ENCODE results near the gene ALDH8A1.

Gene ALDH8A1

GRCh38 chr6:134925800-134926199, 24.1 kb downstream of the ALDH8A1 start:
- no peak overlapping the region for H3K23ac ChIP-seq (ENCODE audit: low read depth, low read length, poor library complexity)
- DNase-seq (ENCODE audit: low spot score): no peak
- H3K79me1 ChIP-seq (ENCODE audit: low read depth, low read length): no peaks in the 10 kb centered on the region
- no peak overlapping the region for H3K4ac ChIP-seq (ENCODE audit: low read length)
- peaks cover 0 to 2% of the 10 kb centered on the region in 2 donors for H3K4me1 ChIP-seq (ENCODE audit: control insufficient read depth in 2 of 2, insufficient read depth in 1 of 2, low read depth in 1 of 2, low read length in 2 of 2)
- no peak overlapping the region for H3K4me3 ChIP-seq (ENCODE audit: low read length in 2 of 2)
- no peak overlapping the region for H2BK12ac ChIP-seq (ENCODE audit: low read length)
- H3K18ac ChIP-seq (ENCODE audit: low read length): no peak overlapping the region
- H3K27ac ChIP-seq (replicated peaks; ENCODE audit: low read length): no peak overlapping the region
- H3K9me3 ChIP-seq (replicated peaks in 1 of 2; ENCODE audit: control insufficient read depth in 2 of 2, insufficient read depth in 1 of 2, low read depth in 1 of 2, low read length in 2 of 2): no peaks in the 10 kb centered on the region
- no peak overlapping the region for H2AFZ ChIP-seq (ENCODE audit: low read length)
- no peak overlapping the region for H2BK120ac ChIP-seq (ENCODE audit: low read depth, low read length)
- H2BK5ac ChIP-seq (ENCODE audit: low read length): no peak overlapping the region
- no peak overlapping the region for H2BK15ac ChIP-seq (ENCODE audit: low read length)
- no peaks in the 10 kb centered on the region for H3K27me3 ChIP-seq (ENCODE audit: control insufficient read depth in 3 of 3, insufficient read depth in 3 of 3, low read depth in 1 of 3, low read length in 3 of 3)
- H3K36me3 ChIP-seq (replicated peaks in 1 of 2; ENCODE audit: control insufficient read depth in 2 of 2, insufficient read depth in 2 of 2, low read length in 2 of 2): no peaks in the 10 kb centered on the region
- H3K14ac ChIP-seq (ENCODE audit: low read length): no peak overlapping the region
- H4K91ac ChIP-seq (ENCODE audit: low read depth, low read length, poor library complexity): no peak overlapping the region
- no CpG with 5 or more reads among the region's 3 CpGs for WGBS, 2 donors (ENCODE audit: extremely low coverage in 2 of 2, insufficient read length in 2 of 2, insufficient replicate concordance in 1 of 2)
- H4K8ac ChIP-seq (ENCODE audit: low read depth, low read length): no peak overlapping the region
- H3K9ac ChIP-seq (ENCODE audit: low read depth, low read length, poor library complexity): no peak overlapping the region
- H3K4me2 ChIP-seq (ENCODE audit: insufficient read depth, low read length, poor library complexity, severe bottlenecking): no peak overlapping the region
- no peak overlapping the region for H2AK5ac ChIP-seq (ENCODE audit: low read depth, low read length)

- Histone ChIP-seq H4K8ac (ENCODE audit: low read depth, low read length) (no peak overlapping the region), H4K91ac (ENCODE audit: low read depth, low read length, poor library complexity) (no peak overlapping the region), H3K23ac (ENCODE audit: low read depth, low read length, poor library complexity) (no peak overlapping the region), H3K14ac (ENCODE audit: low read length) (no peak overlapping the region), H3K36me3 (replicated peaks in 1 of 2; ENCODE audit: control insufficient read depth in 2 of 2, insufficient read depth in 2 of 2, low read length in 2 of 2) (no peaks in the 10 kb centered on the region), H3K27me3 (ENCODE audit: control insufficient read depth in 3 of 3, insufficient read depth in 3 of 3, low read depth in 1 of 3, low read length in 3 of 3) (no peaks in the 10 kb centered on the region), H2BK15ac (ENCODE audit: low read length) (no peak overlapping the region), H3K79me1 (ENCODE audit: low read depth, low read length) (no peaks in the 10 kb centered on the region), H3K18ac (ENCODE audit: low read length) (no peak overlapping the region), H2BK120ac (ENCODE audit: low read depth, low read length) (no peak overlapping the region), H2BK5ac (ENCODE audit: low read length) (no peak overlapping the region), H3K9ac (ENCODE audit: low read depth, low read length, poor library complexity) (peak overlapping the region; percentile 50), H3K9me3 (replicated peaks in 1 of 2; ENCODE audit: control insufficient read depth in 2 of 2, insufficient read depth in 1 of 2, low read depth in 1 of 2, low read length in 2 of 2) (peaks cover 0 to 2% of the 10 kb centered on the region in 2 donors), H3K27ac (replicated peaks; ENCODE audit: low read length) (no peak overlapping the region), H3K4ac (ENCODE audit: low read length) (no peak overlapping the region), H3K4me1 (ENCODE audit: control insufficient read depth in 2 of 2, insufficient read depth in 1 of 2, low read depth in 1 of 2, low read length in 2 of 2) (peaks cover 0 to 2% of the 10 kb centered on the region in 2 donors), H2AK5ac (ENCODE audit: low read depth, low read length) (no peak overlapping the region), H2BK12ac (ENCODE audit: low read length) (no peak overlapping the region), H3K4me2 (ENCODE audit: insufficient read depth, low read length, poor library complexity, severe bottlenecking) (no peak overlapping the region), H3K4me3 (ENCODE audit: low read length in 2 of 2) (no peak overlapping the region), H2AFZ (ENCODE audit: low read length) (no peak overlapping the region)
- DNase-seq (ENCODE audit: low spot score): no peak
- WGBS, 2 donors (ENCODE audit: extremely low coverage in 2 of 2, insufficient read length in 2 of 2, insufficient replicate concordance in 1 of 2): no CpG with 5 or more reads among the region's 6 CpGs
Measured at GRCh38 chr6:134921721-134922261, 28.1 kb downstream of the ALDH8A1 start.

GRCh38 chr6:134921276-134921675, 28.6 kb downstream of the ALDH8A1 start:
- Histone ChIP-seq H3K9ac (ENCODE audit: low read depth, low read length, poor library complexity) (no peak overlapping the region), H3K9me3 (replicated peaks in 1 of 2; ENCODE audit: control insufficient read depth in 2 of 2, insufficient read depth in 1 of 2, low read depth in 1 of 2, low read length in 2 of 2) (peaks cover 0 to 2% of the 10 kb centered on the region in 2 donors), H2AFZ (ENCODE audit: low read length) (no peak overlapping the region), H3K27ac (replicated peaks; ENCODE audit: low read length) (no peak overlapping the region), H2BK12ac (ENCODE audit: low read length) (no peak overlapping the region), H3K4me2 (ENCODE audit: insufficient read depth, low read length, poor library complexity, severe bottlenecking) (no peak overlapping the region), H3K36me3 (replicated peaks in 1 of 2; ENCODE audit: control insufficient read depth in 2 of 2, insufficient read depth in 2 of 2, low read length in 2 of 2) (no peaks in the 10 kb centered on the region), H4K91ac (ENCODE audit: low read depth, low read length, poor library complexity) (no peak overlapping the region), H4K8ac (ENCODE audit: low read depth, low read length) (no peak overlapping the region), H2BK5ac (ENCODE audit: low read length) (no peak overlapping the region), H3K4me1 (ENCODE audit: control insufficient read depth in 2 of 2, insufficient read depth in 1 of 2, low read depth in 1 of 2, low read length in 2 of 2) (peaks cover 0 to 2% of the 10 kb centered on the region in 2 donors), H2AK5ac (ENCODE audit: low read depth, low read length) (no peak overlapping the region), H3K14ac (ENCODE audit: low read length) (no peak overlapping the region), H3K79me1 (ENCODE audit: low read depth, low read length) (no peaks in the 10 kb centered on the region), H2BK120ac (ENCODE audit: low read depth, low read length) (no peak overlapping the region), H3K27me3 (ENCODE audit: control insufficient read depth in 3 of 3, insufficient read depth in 3 of 3, low read depth in 1 of 3, low read length in 3 of 3) (no peaks in the 10 kb centered on the region), H3K4me3 (ENCODE audit: low read length in 2 of 2) (no peak overlapping the region), H3K23ac (ENCODE audit: low read depth, low read length, poor library complexity) (no peak overlapping the region), H3K18ac (ENCODE audit: low read length) (no peak overlapping the region), H3K4ac (ENCODE audit: low read length) (no peak overlapping the region), H2BK15ac (ENCODE audit: low read length) (no peak overlapping the region)
- no CpG with 5 or more reads among the region's 5 CpGs for WGBS, 2 donors (ENCODE audit: extremely low coverage in 2 of 2, insufficient read length in 2 of 2, insufficient replicate concordance in 1 of 2)
- no peak for DNase-seq (ENCODE audit: low spot score)

- Histone ChIP-seq H4K8ac (ENCODE audit: low read depth, low read length) (no peak overlapping the region), H3K79me1 (ENCODE audit: low read depth, low read length) (no peaks in the 10 kb centered on the region), H3K4me2 (ENCODE audit: insufficient read depth, low read length, poor library complexity, severe bottlenecking) (no peak overlapping the region), H2BK5ac (ENCODE audit: low read length) (no peak overlapping the region), H2AFZ (ENCODE audit: low read length) (no peak overlapping the region), H2BK12ac (ENCODE audit: low read length) (no peak overlapping the region), H2AK5ac (ENCODE audit: low read depth, low read length) (no peak overlapping the region), H3K4me3 (ENCODE audit: low read length in 2 of 2) (no peak overlapping the region), H3K9ac (ENCODE audit: low read depth, low read length, poor library complexity) (no peak overlapping the region), H3K4me1 (ENCODE audit: control insufficient read depth in 2 of 2, insufficient read depth in 1 of 2, low read depth in 1 of 2, low read length in 2 of 2) (peaks cover 0 to 2% of the 10 kb centered on the region in 2 donors), H3K14ac (ENCODE audit: low read length) (no peak overlapping the region), H3K27me3 (ENCODE audit: control insufficient read depth in 3 of 3, insufficient read depth in 3 of 3, low read depth in 1 of 3, low read length in 3 of 3) (no peaks in the 10 kb centered on the region), H3K23ac (ENCODE audit: low read depth, low read length, poor library complexity) (no peak overlapping the region), H3K4ac (ENCODE audit: low read length) (no peak overlapping the region), H2BK120ac (ENCODE audit: low read depth, low read length) (no peak overlapping the region), H4K91ac (ENCODE audit: low read depth, low read length, poor library complexity) (no peak overlapping the region), H3K9me3 (replicated peaks in 1 of 2; ENCODE audit: control insufficient read depth in 2 of 2, insufficient read depth in 1 of 2, low read depth in 1 of 2, low read length in 2 of 2) (peaks cover 0 to 2% of the 10 kb centered on the region in 2 donors), H3K36me3 (replicated peaks in 1 of 2; ENCODE audit: control insufficient read depth in 2 of 2, insufficient read depth in 2 of 2, low read length in 2 of 2) (no peaks in the 10 kb centered on the region), H3K18ac (ENCODE audit: low read length) (no peak overlapping the region), H3K27ac (replicated peaks; ENCODE audit: low read length) (no peak overlapping the region), H2BK15ac (ENCODE audit: low read length) (no peak overlapping the region)
- WGBS, 2 donors (ENCODE audit: extremely low coverage in 2 of 2, insufficient read length in 2 of 2, insufficient replicate concordance in 1 of 2): no CpG with 5 or more reads among the region's 2 CpGs
- DNase-seq (ENCODE audit: low spot score): no peak
Measured at GRCh38 chr6:134920422-134920821, 29.5 kb downstream of the ALDH8A1 start.
